ENCODE results near the gene ADORA2B.

DNA sequence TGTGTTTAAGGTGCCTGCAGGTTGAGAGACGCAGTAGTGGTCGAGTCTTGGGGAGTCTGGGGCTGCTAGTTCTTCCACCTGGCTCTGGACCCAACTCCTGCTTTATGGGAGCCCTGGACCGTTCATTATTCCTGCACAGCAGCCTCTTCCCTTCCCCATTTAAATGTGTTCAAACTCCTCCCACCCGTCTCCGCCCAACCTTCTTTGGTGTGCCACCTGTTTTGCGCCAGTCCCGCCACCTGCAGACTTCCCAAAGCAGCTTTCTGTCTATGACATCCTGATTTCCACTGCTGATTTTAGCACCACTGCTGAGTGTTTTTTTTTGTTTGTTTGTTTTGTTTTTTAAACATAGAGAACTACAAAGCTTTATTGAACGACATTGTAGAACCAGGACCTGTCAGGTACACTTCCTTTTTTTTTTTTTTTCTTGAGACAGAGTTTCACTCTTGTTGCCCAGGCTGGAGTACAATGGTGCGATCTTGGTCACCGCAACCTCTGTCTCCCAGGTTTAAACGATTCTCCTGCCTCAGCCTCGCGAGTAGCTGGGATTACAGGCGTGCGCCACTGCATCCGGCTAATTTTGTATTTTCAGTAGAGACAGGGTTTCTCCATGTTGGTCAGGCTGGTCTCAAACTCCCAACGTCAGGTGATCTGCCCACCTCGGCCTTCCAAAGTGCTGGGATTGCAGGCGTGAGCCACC is 12.8 kb downstream of the ADORA2B start:
- TF ChIP-seq, protein P1, sequence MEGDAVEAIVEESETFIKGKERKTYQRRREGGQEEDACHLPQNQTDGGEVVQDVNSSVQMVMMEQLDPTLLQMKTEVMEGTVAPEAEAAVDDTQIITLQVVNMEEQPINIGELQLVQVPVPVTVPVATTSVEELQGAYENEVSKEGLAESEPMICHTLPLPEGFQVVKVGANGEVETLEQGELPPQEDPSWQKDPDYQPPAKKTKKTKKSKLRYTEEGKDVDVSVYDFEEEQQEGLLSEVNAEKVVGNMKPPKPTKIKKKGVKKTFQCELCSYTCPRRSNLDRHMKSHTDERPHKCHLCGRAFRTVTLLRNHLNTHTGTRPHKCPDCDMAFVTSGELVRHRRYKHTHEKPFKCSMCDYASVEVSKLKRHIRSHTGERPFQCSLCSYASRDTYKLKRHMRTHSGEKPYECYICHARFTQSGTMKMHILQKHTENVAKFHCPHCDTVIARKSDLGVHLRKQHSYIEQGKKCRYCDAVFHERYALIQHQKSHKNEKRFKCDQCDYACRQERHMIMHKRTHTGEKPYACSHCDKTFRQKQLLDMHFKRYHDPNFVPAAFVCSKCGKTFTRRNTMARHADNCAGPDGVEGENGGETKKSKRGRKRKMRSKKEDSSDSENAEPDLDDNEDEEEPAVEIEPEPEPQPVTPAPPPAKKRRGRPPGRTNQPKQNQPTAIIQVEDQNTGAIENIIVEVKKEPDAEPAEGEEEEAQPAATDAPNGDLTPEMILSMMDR (conservative IDR thresholded peaks at IDR 0.05 in 1 of 2, IDR thresholded peaks at IDR 0.05 in 1 of 2; ENCODE audit: extremely low read depth in 1 of 2, insufficient read depth in 1 of 2, low read depth in 1 of 2, low read length in 2 of 2), result no peak
- no peak for TF ChIP-seq EZH2 (IDR thresholded peaks at IDR 0.05; ENCODE audit: borderline replicate concordance, low read length)

All from mammary epithelial cell (primary cell).